BJ (cell line): Measurements from ENCODE around the gene SLC22A3. TPM values are rescaled to one million over a fixed set of nuclear protein-coding genes. Genes with fewer than 3 reads are reported as not detected.
"Not testable (repeated sequence)": the region's sequence is repeated elsewhere in the genome, so short reads cannot be mapped to it uniquely, and the experiment has no call there.

Experiments used
- CTCF ChIA-PET: fragments of 350-600 bp; formaldehyde crosslinking; extraction: SDS; loops from one replicate; lab custom pipeline; 2021; ENCODE audit warnings: antibody characterized with exemption, inconsistent platforms; lab: Yijun Ruan, JAX
- POLR2A ChIA-PET: fragments of 300-600 bp; sonication (Branson Sonifier 250); formaldehyde crosslinking; extraction: SDS; loops from one replicate; lab custom pipeline; 2021; ENCODE audit warnings: antibody characterized with exemption; lab: Charles Lee
- DNase-seq: peaks from one replicate; pipeline ENCODE4 v3.0.0-alpha.2; 2011; ENCODE audit warnings: low read depth
- H3K27me3 ChIP-seq: 2 replicates; pipeline ENCODE4 v1.6.0; 2011; ENCODE audit warnings: low read length; ENCODE audit not compliant: control insufficient read depth, insufficient read depth
- H3K36me3 ChIP-seq: 2 replicates; pipeline ENCODE4 v1.5.1; 2011; ENCODE audit warnings: low read length; ENCODE audit not compliant: control insufficient read depth, insufficient read depth
- H3K4me3 ChIP-seq: 2 replicates; pipeline ENCODE4 v1.5.1; 2011; ENCODE audit warnings: low read depth, mild to moderate bottlenecking, control low read depth, low read length
- CTCF ChIP-seq: IDR thresholded peaks from 2 replicates; pipeline ENCODE4 v1.5.1; 2011; ENCODE audit warnings: low read depth, mild to moderate bottlenecking, control low read depth, inconsistent platforms, low read length, moderate library complexity; ENCODE audit not compliant: insufficient read depth
- polyA minus RNA-seq: library from RNA; depleted of rRNA, polyadenylated mRNA; stranded (reverse); fragments of >200 nt; gene quantifications from 2 replicates; pipeline ENCODE4 v1.2.3, GENCODE V29; 2011; rRNA and poly(A)+ RNA removed
- polyA plus RNA-seq: library from polyadenylated mRNA; depleted of rRNA; stranded (reverse); fragments of >200 nt; gene quantifications from 2 replicates; pipeline ENCODE4 v1.2.3, GENCODE V29; 2011; rRNA removed

Gene SLC22A3
- polyA plus RNA-seq, result not detected in 2 replicates
- not detected in 2 replicates for polyA minus RNA-seq

- CTCF ChIA-PET, result no interaction called here
Measured at GRCh38 chr6:160348223-160349019, at the start of gene SLC22A3. Gene SLC22A3, plus strand, starts transcription at chr6:160348378. Its CDS starts 42 bp downstream, at chr6:160348420.

GRCh38 chr6:160299559-160299958, 48.6 kb upstream of the SLC22A3 start:
- Histone ChIP-seq H3K4me3 (no peak overlapping the region), H3K36me3 (no peaks in the 10 kb centered on the region), H3K27me3 (no peaks in the 10 kb centered on the region)
- TF ChIP-seq CTCF, result no peak
- CTCF ChIA-PET, result no interaction called here
- DNase-seq, result no peak
- POLR2A ChIA-PET, result no interaction called here

More at GRCh38 chr6:160348223-160349019, at the start of gene SLC22A3:
- H3K4me3 ChIP-seq, result peak within 1 kb of the TSS; percentile 19
- no peak for DNase-seq
- TF ChIP-seq CTCF, result no peak
- H3K27me3 ChIP-seq, result peaks cover 4% of the 10 kb centered on the region
- POLR2A ChIA-PET, result no interaction called here
- H3K36me3 ChIP-seq, result no peaks in the 10 kb centered on the region

- POLR2A ChIA-PET, result no interaction called here
Measured at GRCh38 chr6:160300076-160300695, 48.0 kb upstream of the SLC22A3 start.

GRCh38 chr6:160301339-160301738, 46.8 kb upstream of the SLC22A3 start:
- H3K36me3 ChIP-seq, result no peaks in the 10 kb centered on the region
- DNase-seq, result no peak
- no peak overlapping the region for H3K4me3 ChIP-seq
- ChIA-PET CTCF (no interaction called here), POLR2A (no interaction called here)
- no peaks in the 10 kb centered on the region for H3K27me3 ChIP-seq
- TF ChIP-seq CTCF, result no peak

More at GRCh38 chr6:160300076-160300695, 48.0 kb upstream of the SLC22A3 start:
- Histone ChIP-seq H3K27me3 (no peaks in the 10 kb centered on the region), H3K36me3 (no peaks in the 10 kb centered on the region), H3K4me3 (no peak overlapping the region)
- no peak for TF ChIP-seq CTCF
- CTCF ChIA-PET, result no interaction called here
- DNase-seq, result no peak

GRCh38 chr6:160302431-160303082, 45.6 kb upstream of the SLC22A3 start:
- POLR2A ChIA-PET, CTCF ChIA-PET, H3K36me3 ChIP-seq, H3K27me3 ChIP-seq, DNase-seq, H3K4me3 ChIP-seq: not testable (repeated sequence)
